Erythroblast (primary cell): Measurements from ENCODE around the gene TRIO.

Source experiments
- GATA1 ChIP-seq: IDR thresholded peaks from 2 replicates; pipeline ENCODE4 v1.6.1; 2011; ENCODE audit warnings: low read depth, mild to moderate bottlenecking, control low read depth, low read length, moderate library complexity
- POLR2A ChIP-seq: IDR thresholded peaks from 2 replicates; pipeline ENCODE4 v1.6.1; 2011; ENCODE audit warnings: mild to moderate bottlenecking, low read length

DNA sequence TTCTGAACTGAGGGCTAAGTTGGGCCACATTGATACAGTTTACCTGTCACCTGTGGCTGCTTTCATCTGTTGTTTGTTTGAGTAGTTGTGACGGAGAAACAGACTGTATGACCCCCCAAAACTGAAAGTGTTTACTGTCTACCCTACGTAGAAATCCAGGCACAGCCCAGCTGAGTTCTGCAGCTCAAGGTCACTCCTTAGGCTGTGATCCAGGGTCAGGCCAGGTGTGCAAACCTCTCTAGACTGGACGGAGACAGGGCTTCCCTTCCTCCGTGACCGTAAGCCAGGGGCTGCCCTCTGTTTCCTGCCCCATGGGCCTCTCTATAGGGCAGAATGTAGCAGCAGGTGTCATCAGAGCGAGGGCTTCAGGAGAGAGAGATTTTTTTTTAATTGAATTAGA is 230.5 kb downstream of the TRIO start:
- TF ChIP-seq POLR2A (no peak), GATA1 (no peak)
